Gastrocnemius medialis (tissue), 4 donors: Measurements from ENCODE around the gene CFD. TPM values are rescaled to one million over a fixed set of nuclear protein-coding genes. Genes with fewer than 3 reads are reported as not detected.
"Not testable (repeated sequence)": the region's sequence is repeated elsewhere in the genome, so short reads cannot be mapped to it uniquely, and the experiment has no call there.

Source experiments
- ATAC-seq, 2 donors: fragments of 150-250 bp; one replicate each; pipeline ENCODE4 v1.9.1; 2016
- DNase-seq, 2 donors: peaks; one replicate each; pipeline ENCODE4 v3.0.0-alpha.2; 2019
- H3K27ac ChIP-seq, 4 donors: fragments of 200-600 bp; sonication (generic); 1 replicate in 1 of 4; 2 replicates in 3 of 4; pipeline ENCODE4 v1.5.1; 2016 to 2018; ENCODE audit warnings: mild to moderate bottlenecking in 2 of 4, moderate library complexity in 1 of 4
- H3K27me3 ChIP-seq, 3 donors: fragments of 200-600 bp; sonication (generic) in 2 of 3; 1 replicate in 1 of 3; 2 replicates in 2 of 3; pipeline versions ENCODE4 v1.5.1 to v1.6.0; 2016 to 2019; ENCODE audit warnings: mild to moderate bottlenecking in 1 of 3, moderate library complexity in 1 of 3
- H3K36me3 ChIP-seq, 2 donors: fragments of 200-600 bp; sonication (generic) in 1 of 2; one replicate each; pipeline ENCODE4 v1.5.1; 2017 to 2018
- H3K4me1 ChIP-seq, 2 donors: fragments of 200-600 bp; sonication (generic) in 1 of 2; one replicate each; pipeline ENCODE4 v1.5.1; 2016 to 2017; ENCODE audit warnings: mild to moderate bottlenecking in 2 of 2
- H3K4me3 ChIP-seq, 4 donors: fragments of 200-600 bp; sonication (generic) in 3 of 4; 1 replicate in 1 of 4; 2 replicates in 3 of 4; pipeline ENCODE4 v1.5.1; 2016 to 2019; ENCODE audit warnings: mild to moderate bottlenecking in 2 of 4
- H3K9me3 ChIP-seq, 3 donors: fragments of 200-600 bp; sonication (generic) in 2 of 3; 1 replicate in 1 of 3; 2 replicates in 2 of 3; pipeline ENCODE4 v1.5.1; 2016 to 2019
- CTCF ChIP-seq, 5 experiments: fragments of 450-650 bp in 3 of 5; fragments of 200-600 bp in 2 of 5; sonication (generic) in 2 of 5; IDR thresholded peaks in 4 of 5; conservative IDR thresholded peaks in 1 of 5; 1 replicate in 4 of 5; 2 replicates in 1 of 5; pipeline ENCODE4 v1.5.1; 2016 to 2019; ENCODE audit warnings: antibody characterized with exemption in 5 of 5, mild to moderate bottlenecking in 3 of 5, moderate library complexity in 3 of 5
- POLR2A ChIP-seq, 2 donors: fragments of 450-650 bp; IDR thresholded peaks; one replicate each; pipeline ENCODE4 v1.6.1; 2017; ENCODE audit warnings: antibody characterized with exemption in 2 of 2, mild to moderate bottlenecking in 2 of 2, moderate library complexity in 2 of 2
- in situ Hi-C, 4 donors: fragments of 200-750 bp; cut with MboI; loops; one replicate each; pipeline versions ENCODE4 v1.15.0 to v1.8.0; 2017; ENCODE audit warnings: low sequenced_read_pairs in 4 of 4
- intact Hi-C: fragments of 100-400 bp; cut with DNase I; formaldehyde crosslinking; loops from one replicate; pipeline ENCODE4 v1.15.1; 2023; ENCODE audit warnings: low total_unique reads
- total RNA-seq, 4 donors: library from RNA; depleted of rRNA; stranded (reverse); fragments of >200 nt; gene quantifications; one replicate each; pipeline versions ENCODE4 v1.1.0 to v1.2.3, GENCODE V29; 2016

CFD gene
- total RNA-seq, 4 donors from 2014 or later: 153 to 309 (median 210) TPM

GRCh38 chr19:850221-850978 lies 9.1 kb upstream of the CFD start:
- Histone ChIP-seq H3K27me3 (peaks cover 58 to 66% (median 58%) of the 10 kb centered on the region in 3 donors), H3K4me3 (peak overlapping the region in 1 of 4 donors; percentile 17), H3K9me3 (no peaks in the 10 kb centered on the region), H3K4me1 (peaks cover 0 to 6% of the 10 kb centered on the region in 2 donors), H3K27ac (peak overlapping the region; percentile 59 to 79 (median 72)), H3K36me3 (no peaks in the 10 kb centered on the region)
- ATAC-seq: peak; percentile 89 to 90
- TF ChIP-seq CTCF (IDR thresholded peaks at IDR 0.05 in 4 of 5, conservative IDR thresholded peaks at IDR 0.05 in 1 of 5): no peak
- TF ChIP-seq POLR2A (IDR thresholded peaks at IDR 0.05): no peak
- intact Hi-C loops (no loop called here), in situ Hi-C loops (loop anchor here in 1 of 4 donors (25.0 kb wide), 1 partner anchor 137 kb away; the partner anchor contains the start of gene WDR18)
- peak; percentile 74 to 86 for DNase-seq

- DNase-seq: no peak
- no peak for TF ChIP-seq POLR2A (IDR thresholded peaks at IDR 0.05)
- no peak for TF ChIP-seq CTCF (IDR thresholded peaks at IDR 0.05 in 4 of 5, conservative IDR thresholded peaks at IDR 0.05 in 1 of 5)
- H3K27ac ChIP-seq: peak overlapping the region; percentile 59 to 79 (median 72)
- intact Hi-C loops (no loop called here), in situ Hi-C loops (loop anchor here in 1 of 4 donors (25.0 kb wide), 1 partner anchor 136 kb away; the partner anchor contains the start of gene WDR18)
- H3K4me1 ChIP-seq: peaks cover 0 to 6% of the 10 kb centered on the region in 2 donors
- ATAC-seq: no peak
- H3K4me3 ChIP-seq: peak overlapping the region in 1 of 4 donors; percentile 17
- no peaks in the 10 kb centered on the region for H3K36me3 ChIP-seq
- H3K27me3 ChIP-seq: peaks cover 58 to 66% (median 58%) of the 10 kb centered on the region in 3 donors
- H3K9me3 ChIP-seq: no peaks in the 10 kb centered on the region
Measured at GRCh38 chr19:850979-851335, 8.5 kb upstream of the CFD start.

- Histone ChIP-seq H3K9me3 (no peaks in the 10 kb centered on the region), H3K27me3 (peaks cover 45 to 62% (median 54%) of the 10 kb centered on the region in 3 donors), H3K4me3 (no peak within 1 kb of the TSS), H3K36me3 (no peaks in the 10 kb centered on the region), H3K4me1 (peaks cover 0 to 6% of the 10 kb centered on the region in 2 donors), H3K27ac (peak within 1 kb of the TSS in 3 of 4 donors; percentile 59 to 79 (median 73))
- TF ChIP-seq POLR2A (IDR thresholded peaks at IDR 0.05) (no peak), CTCF (IDR thresholded peaks at IDR 0.05 in 4 of 5, conservative IDR thresholded peaks at IDR 0.05 in 1 of 5) (no peak)
- intact Hi-C loops: no loop called here
- in situ Hi-C loops: loop anchor here in 1 of 4 donors (25.0 kb wide), 1 partner anchor 135 kb away; the partner anchor contains the start of gene WDR18
- no peak for DNase-seq
- no peak for ATAC-seq
Measured at GRCh38 chr19:852136-853013, 7.1 kb upstream of the CFD start, which contains the start of gene ELANE. ELANE (plus strand) TSS chr19:852303; CDS start chr19:852329, 26 bp downstream.

GRCh38 chr19:853014-853585 lies 6.4 kb upstream of the CFD start:
- Histone ChIP-seq H3K27ac (no peak overlapping the region), H3K4me1 (peaks cover 0 to 6% of the 10 kb centered on the region in 2 donors), H3K9me3 (no peaks in the 10 kb centered on the region), H3K4me3 (no peak overlapping the region), H3K36me3 (no peaks in the 10 kb centered on the region), H3K27me3 (peaks cover 43 to 56% (median 47%) of the 10 kb centered on the region in 3 donors)
- no peak for TF ChIP-seq CTCF (IDR thresholded peaks at IDR 0.05 in 4 of 5, conservative IDR thresholded peaks at IDR 0.05 in 1 of 5)
- TF ChIP-seq POLR2A (IDR thresholded peaks at IDR 0.05): no peak
- intact Hi-C loops: no loop called here
- in situ Hi-C loops: loop anchor here in 1 of 4 donors (25.0 kb wide), 1 partner anchor 134 kb away; the partner anchor contains the start of gene WDR18
- ATAC-seq (no peak), DNase-seq (no peak)

GRCh38 chr19:853614-854220 lies 5.7 kb upstream of the CFD start:
- H3K27ac ChIP-seq, DNase-seq, H3K9me3 ChIP-seq, H3K36me3 ChIP-seq, intact Hi-C loops, ATAC-seq, H3K4me3 ChIP-seq, H3K4me1 ChIP-seq: not testable (repeated sequence)
- H3K27me3 ChIP-seq: peaks cover 42 to 55% (median 42%) of the 10 kb centered on the region in 3 donors
- in situ Hi-C loops: loop anchor here in 1 of 4 donors (25.0 kb wide), 1 partner anchor 134 kb away; the partner anchor contains the start of gene WDR18
